Neural cell (in vitro differentiated cells): Measurements from ENCODE around the gene OR2B6. TPM values are rescaled to one million over a fixed set of nuclear protein-coding genes. Genes with fewer than 3 reads are reported as not detected.
"Not testable (repeated sequence)": the region's sequence is repeated elsewhere in the genome, so short reads cannot be mapped to it uniquely, and the experiment has no call there.

Experiments used
- H2AFZ ChIP-seq: fragments of 200-600, 300-800 bp; sonication (generic), shearing (Covaris generic); 2 replicates; pipeline ENCODE4 v1.6.0; 2014; ENCODE audit warnings: low read depth, mild to moderate bottlenecking, antibody characterized with exemption, low read length, moderate library complexity
- H3F3A ChIP-seq: fragments of 200-600 bp; shearing (Covaris generic); 2 replicates; pipeline ENCODE4 v1.6.1; 2016; ENCODE audit warnings: mild to moderate bottlenecking, moderate library complexity, mixed read lengths, antibody characterized with exemption, low read length; ENCODE audit not compliant: insufficient read depth, poor library complexity, severe bottlenecking
- H3K27ac ChIP-seq: fragments of 200-600, 300-800 bp; sonication (generic), shearing (Covaris generic); 2 replicates; pipeline ENCODE4 v1.5.1; 2014; ENCODE audit warnings: mild to moderate bottlenecking, low read length, moderate library complexity
- H3K27me3 ChIP-seq: fragments of 300-800, 200-600 bp; sonication (generic), shearing (Covaris generic); 2 replicates; pipeline ENCODE4 v1.6.0; 2014; ENCODE audit warnings: mild to moderate bottlenecking, low read depth, low read length, moderate library complexity; ENCODE audit not compliant: insufficient read depth
- H3K36me3 ChIP-seq: fragments of 300-800, 200-600 bp; sonication (generic), shearing (Covaris generic); 2 replicates; pipeline ENCODE4 v1.5.1; 2014; ENCODE audit warnings: mild to moderate bottlenecking, antibody characterized with exemption, low read length, moderate library complexity; ENCODE audit not compliant: insufficient read depth
- H3K4me2 ChIP-seq: fragments of 300-800, 200-600 bp; sonication (generic), shearing (Covaris generic); 2 replicates; pipeline ENCODE4 v1.6.0; 2014; ENCODE audit warnings: mild to moderate bottlenecking, low read length
- H3K4me3 ChIP-seq: fragments of 300-800, 200-600 bp; sonication (generic), shearing (Covaris generic); 2 replicates; pipeline ENCODE4 v1.5.1; 2014; ENCODE audit warnings: mild to moderate bottlenecking, low read length, moderate library complexity
- H3K79me2 ChIP-seq: fragments of 200-600 bp; shearing (Covaris generic); replicated peaks from 2 replicates; pipeline ENCODE4 v1.6.0; 2014; ENCODE audit warnings: mild to moderate bottlenecking, low read length, moderate library complexity; ENCODE audit not compliant: insufficient read depth
- H3K9ac ChIP-seq: fragments of 300-800, 200-600 bp; sonication (generic), shearing (Covaris generic); 2 replicates; pipeline ENCODE4 v1.6.1; 2016; ENCODE audit warnings: mild to moderate bottlenecking, low read length, mixed read lengths
- H3K9me2 ChIP-seq: fragments of 200-600 bp; shearing (Covaris generic); 2 replicates; pipeline ENCODE4 v1.6.1; 2016; ENCODE audit warnings: mild to moderate bottlenecking, low read length, mixed read lengths; ENCODE audit not compliant: insufficient read depth
- H3K9me3 ChIP-seq: fragments of 200-600, 300-800 bp; sonication (generic), shearing (Covaris generic); 2 replicates; pipeline ENCODE4 v1.6.1; 2016; ENCODE audit warnings: mild to moderate bottlenecking, mixed run types, low read length, moderate library complexity, mixed read lengths
- H4K20me1 ChIP-seq: fragments of 200-600 bp; shearing (Covaris generic); 2 replicates; pipeline ENCODE4 v1.6.1; 2016; ENCODE audit warnings: mild to moderate bottlenecking, mixed run types; ENCODE audit not compliant: insufficient read depth
- CTCF ChIP-seq: fragments of 450-650 bp; IDR thresholded peaks from 2 replicates; pipeline ENCODE4 v1.5.1; 2014; ENCODE audit warnings: antibody characterized with exemption, mild to moderate bottlenecking, moderate library complexity; ENCODE audit not compliant: poor library complexity, severe bottlenecking
- EP300 ChIP-seq: fragments of 450-650 bp; conservative IDR thresholded peaks from 2 replicates; pipeline ENCODE4 v1.6.1; 2014; ENCODE audit warnings: antibody characterized with exemption, mild to moderate bottlenecking, moderate library complexity; ENCODE audit not compliant: poor library complexity, severe bottlenecking
- EZH2 ChIP-seq: fragments of 200-600, 300-800 bp; shearing (Covaris generic), sonication (generic); IDR thresholded peaks from 2 replicates; pipeline ENCODE4 v1.6.1; 2014; ENCODE audit warnings: antibody characterized with exemption, low read length, borderline replicate concordance, mild to moderate bottlenecking; ENCODE audit not compliant: insufficient read depth, poor library complexity, severe bottlenecking
- MXI1 ChIP-seq: fragments of 450-650 bp; conservative IDR thresholded peaks from 2 replicates; pipeline ENCODE4 v1.6.1; 2014; ENCODE audit warnings: antibody characterized with exemption, mild to moderate bottlenecking; ENCODE audit not compliant: poor library complexity, severe bottlenecking
- POLR2AphosphoS5 ChIP-seq: IDR thresholded peaks from 2 replicates; pipeline ENCODE4 v1.6.1; 2012
- RAD21 ChIP-seq: fragments of 450-650 bp; conservative IDR thresholded peaks from 2 replicates; pipeline ENCODE4 v1.6.1; 2014; ENCODE audit warnings: antibody characterized with exemption, mild to moderate bottlenecking, moderate library complexity
- REST ChIP-seq: IDR thresholded peaks from 2 replicates; pipeline ENCODE4 v1.6.1; 2012; ENCODE audit warnings: borderline replicate concordance
- SMC3 ChIP-seq: fragments of 450-650 bp; conservative IDR thresholded peaks from 2 replicates; pipeline ENCODE4 v1.6.1; 2014; ENCODE audit warnings: antibody characterized with exemption, mild to moderate bottlenecking, moderate library complexity; ENCODE audit not compliant: poor library complexity
- TAF1 ChIP-seq: IDR thresholded peaks from 2 replicates; pipeline ENCODE4 v1.6.1; 2012; ENCODE audit warnings: low read depth
- polyA plus RNA-seq: library from polyadenylated mRNA; depleted of rRNA; stranded (reverse); fragments of >200 nt; gene quantifications from 2 replicates; pipeline ENCODE4 v1.2.3, GENCODE V29; 2014

OR2B6 gene
- polyA plus RNA-seq, 1 donor from 2014 or later: not detected

GRCh38 chr6:27943072-27943471 is 14.0 kb upstream of the OR2B6 start:
- H3K4me2 ChIP-seq, H3K9me3 ChIP-seq: not testable (repeated sequence)

DNA sequence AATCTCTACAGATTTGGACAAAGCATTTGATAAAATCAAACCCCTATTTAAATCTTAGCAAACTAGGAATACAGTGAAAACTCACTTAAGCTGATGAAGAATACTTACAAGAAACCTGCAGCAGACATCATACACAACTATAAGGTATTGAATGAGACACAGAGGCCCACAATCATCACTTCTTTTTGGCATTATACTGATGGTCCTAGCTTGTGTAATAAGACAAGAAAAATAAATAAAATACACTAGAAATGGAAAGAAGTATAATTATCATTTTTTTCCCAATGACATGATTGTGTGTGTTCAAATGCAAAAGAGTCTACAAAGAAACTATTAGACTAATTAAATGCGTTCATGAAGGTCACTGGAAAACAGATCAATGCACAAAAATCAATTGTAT is 8.8 kb upstream of the OR2B6 start:
- no peak for TF ChIP-seq REST
- no peak for TF ChIP-seq POLR2AphosphoS5
- no peak for TF ChIP-seq EZH2
- TF ChIP-seq TAF1: no peak
- TF ChIP-seq MXI1: no peak
- no peak for TF ChIP-seq SMC3
- no peak for TF ChIP-seq EP300
- TF ChIP-seq CTCF: no peak
- TF ChIP-seq RAD21: no peak
- H3K27me3 ChIP-seq: no peaks in the 10 kb centered on the region
- H3K79me2 ChIP-seq: no peaks in the 10 kb centered on the region
- no peaks in the 10 kb centered on the region for H3K9me2 ChIP-seq
- H3K9ac ChIP-seq: no peak overlapping the region
- no peak overlapping the region for H2AFZ ChIP-seq
- H4K20me1 ChIP-seq: no peaks in the 10 kb centered on the region
- no peak overlapping the region for H3K4me3 ChIP-seq
- no peaks in the 10 kb centered on the region for H3K36me3 ChIP-seq
- H3F3A ChIP-seq: no peaks in the 10 kb centered on the region
- no peak overlapping the region for H3K27ac ChIP-seq
- H3K9me3 ChIP-seq: no peaks in the 10 kb centered on the region
- H3K4me2 ChIP-seq: no peak overlapping the region

More at GRCh38 chr6:27943072-27943471, 14.0 kb upstream of the OR2B6 start:
- H3K4me3 ChIP-seq, H3K27me3 ChIP-seq, H3K27ac ChIP-seq, H3F3A ChIP-seq, H2AFZ ChIP-seq, H3K9me2 ChIP-seq, H3K36me3 ChIP-seq, H3K79me2 ChIP-seq, H4K20me1 ChIP-seq, H3K9ac ChIP-seq: not testable (repeated sequence)

- Histone ChIP-seq H3K4me2 (no peak overlapping the region), H3K27ac (no peak overlapping the region), H3K4me3 (no peak overlapping the region), H4K20me1 (no peaks in the 10 kb centered on the region), H3K79me2 (no peaks in the 10 kb centered on the region), H3K27me3 (no peaks in the 10 kb centered on the region), H3F3A (no peaks in the 10 kb centered on the region), H3K9me2 (no peaks in the 10 kb centered on the region), H2AFZ (no peak overlapping the region), H3K36me3 (no peaks in the 10 kb centered on the region), H3K9me3 (no peaks in the 10 kb centered on the region), H3K9ac (no peak overlapping the region)
- TF ChIP-seq MXI1: no peak
Measured at GRCh38 chr6:27951040-27951439, 6.0 kb upstream of the OR2B6 start.
